GM21423 (cell line): ENCODE results near the gene MSI2.

ENCODE experiments used
- ATAC-seq: cut with Tn5 transposase; IDR thresholded peaks from one replicate; pipeline ENCODE4 v1.9.1; 2021; ENCODE audit warnings: mild to moderate bottlenecking, moderate library complexity; ENCODE audit not compliant: unreplicated experiment

The MSI2 gene

GRCh38 chr17:57425903-57426880 is 169.9 kb downstream of the MSI2 start:
- no peak for ATAC-seq

GRCh38 chr17:57429966-57430365 is 173.6 kb downstream of the MSI2 start:
- no peak for ATAC-seq

GRCh38 chr17:57431415-57431814 is 175.1 kb downstream of the MSI2 start:
- ATAC-seq = no peak

GRCh38 chr17:57432507-57433277 is 176.4 kb downstream of the MSI2 start:
- no peak for ATAC-seq

GRCh38 chr17:57433452-57433851 is 177.1 kb downstream of the MSI2 start:
- no peak for ATAC-seq

GRCh38 chr17:57434361-57434760 is 178.0 kb downstream of the MSI2 start:
- ATAC-seq = no peak

- no peak for ATAC-seq
These were observed 180.2 kb downstream of the MSI2 start for GRCh38 chr17:57436565-57436964.

GRCh38 chr17:57438066-57438731 is 181.9 kb downstream of the MSI2 start:
- no peak for ATAC-seq

- ATAC-seq = no peak
These were observed 183.3 kb downstream of the MSI2 start for GRCh38 chr17:57439651-57440050.

GRCh38 chr17:57440522-57441269 is 184.4 kb downstream of the MSI2 start:
- ATAC-seq = peak; percentile 47

- peak; percentile 30 for ATAC-seq
These were observed 184.9 kb downstream of the MSI2 start for GRCh38 chr17:57441270-57441600.

- no peak for ATAC-seq
These were observed 186.1 kb downstream of the MSI2 start for GRCh38 chr17:57442401-57442823.

- ATAC-seq = no peak
These were observed 186.7 kb downstream of the MSI2 start for GRCh38 chr17:57442914-57443571.

- no peak for ATAC-seq
These were observed 187.5 kb downstream of the MSI2 start for GRCh38 chr17:57443781-57444180.

GRCh38 chr17:57444682-57445450 is 188.5 kb downstream of the MSI2 start:
- no peak for ATAC-seq

GRCh38 chr17:57445772-57446472 is 189.6 kb downstream of the MSI2 start:
- no peak for ATAC-seq

GRCh38 chr17:57447357-57447989 is 191.2 kb downstream of the MSI2 start:
- ATAC-seq = no peak
